ENCODE results near the gene ZNF385D. TPM values are rescaled to one million over a fixed set of nuclear protein-coding genes. Genes with fewer than 3 reads are reported as not detected.

Gene ZNF385D
- total RNA-seq, 1 experiment from 2014 or later, result 5.9 TPM

GRCh38 chr3:21704796-21705195, 46.2 kb downstream of the ZNF385D start:
- Histone ChIP-seq H3K9me3 (ENCODE audit: low read length) (0 out of 2 replicates have a peak, but pooled peaks cover 5% of the 10 kb centered on the region), H3K27me3 (ENCODE audit: low read length) (no peaks in the 10 kb centered on the region), H3K4me1 (ENCODE audit: insufficient read depth, low read length) (peaks cover 24% of the 10 kb centered on the region), H3K4me2 (ENCODE audit: low read length) (no peak overlapping the region), H3K9me2 (replicated peaks; ENCODE audit: low read length) (no peaks in the 10 kb centered on the region), H3K4me3 (ENCODE audit: low read length) (no peak overlapping the region), H2AFZ (ENCODE audit: low read length) (no peak overlapping the region), H3K27ac (ENCODE audit: low read length) (peak overlapping the region; percentile 92), H3K79me2 (ENCODE audit: low read length) (no peaks in the 10 kb centered on the region), H4K20me1 (ENCODE audit: low read length) (no peaks in the 10 kb centered on the region), H3F3A (ENCODE audit: low read length, unreplicated experiment) (no peaks in the 10 kb centered on the region), H3K36me3 (ENCODE audit: low read depth, low read length) (peaks cover 10% of the 10 kb centered on the region), H3K9ac (ENCODE audit: low read length) (peak overlapping the region; percentile 55)
- ChIA-PET POLR2A (ENCODE audit: unreplicated experiment) (interaction anchor here (0.6 kb wide), 1 partner anchor 188 kb away, joined by 3 read pairs; no protein-coding TSS in a partner anchor), CTCF (no interaction called here)
- BruUV-seq (replicated peaks), result no TSS peak
- intact Hi-C loops (cut with micrococcal nuclease), result loop anchor here (2.0 to 5.0 kb wide), 2 partner anchors 46 to 132 kb away; partner anchors contain the start of gene ZNF385D
- ATAC-seq (no peak), DNase-seq (no peak)
- TF ChIP-seq EZH2phosphoT487 (IDR thresholded peaks at IDR 0.05; ENCODE audit: borderline replicate concordance, low read length) (no peak), EZH2 (IDR thresholded peaks at IDR 0.05; ENCODE audit: low read length, unreplicated experiment) (no peak), CTCF (conservative IDR thresholded peaks at IDR 0.05; ENCODE audit: low read depth, low read length) (no peak)

GRCh38 chr3:21703291-21703690, 47.7 kb downstream of the ZNF385D start:
- TF ChIP-seq CTCF (conservative IDR thresholded peaks at IDR 0.05; ENCODE audit: low read depth, low read length) (no peak), EZH2phosphoT487 (IDR thresholded peaks at IDR 0.05; ENCODE audit: borderline replicate concordance, low read length) (no peak), EZH2 (IDR thresholded peaks at IDR 0.05; ENCODE audit: low read length, unreplicated experiment) (no peak)
- H3K4me1 ChIP-seq (ENCODE audit: insufficient read depth, low read length), result peaks cover 24% of the 10 kb centered on the region
- no peak overlapping the region for H3K4me2 ChIP-seq (ENCODE audit: low read length)
- no peaks in the 10 kb centered on the region for H3K27me3 ChIP-seq (ENCODE audit: low read length)
- no TSS peak for BruUV-seq (replicated peaks)
- no peaks in the 10 kb centered on the region for H3K79me2 ChIP-seq (ENCODE audit: low read length)
- H3K9ac ChIP-seq (ENCODE audit: low read length), result no peak overlapping the region
- intact Hi-C loops (cut with micrococcal nuclease), result no loop called here
- no peaks in the 10 kb centered on the region for H3F3A ChIP-seq (ENCODE audit: low read length, unreplicated experiment)
- no peak overlapping the region for H3K4me3 ChIP-seq (ENCODE audit: low read length)
- no peaks in the 10 kb centered on the region for H4K20me1 ChIP-seq (ENCODE audit: low read length)
- ATAC-seq, result no peak
- 0 out of 2 replicates have a peak, but pooled peaks cover 5% of the 10 kb centered on the region for H3K9me3 ChIP-seq (ENCODE audit: low read length)
- ChIA-PET CTCF (no interaction called here), POLR2A (ENCODE audit: unreplicated experiment) (no interaction called here)
- no peaks in the 10 kb centered on the region for H3K9me2 ChIP-seq (replicated peaks; ENCODE audit: low read length)
- H2AFZ ChIP-seq (ENCODE audit: low read length), result no peak overlapping the region
- H3K36me3 ChIP-seq (ENCODE audit: low read depth, low read length), result peaks cover 10% of the 10 kb centered on the region
- no peak overlapping the region for H3K27ac ChIP-seq (ENCODE audit: low read length)
- DNase-seq, result no peak

- Histone ChIP-seq H3K4me2 (ENCODE audit: low read length) (no peak overlapping the region), H3K27me3 (ENCODE audit: low read length) (no peaks in the 10 kb centered on the region), H3K27ac (ENCODE audit: low read length) (0 out of 2 replicates have a peak overlapping the region, but pooled peaks have one; percentile 4), H4K20me1 (ENCODE audit: low read length) (no peaks in the 10 kb centered on the region), H3K9me3 (ENCODE audit: low read length) (no peaks in the 10 kb centered on the region), H3K9me2 (replicated peaks; ENCODE audit: low read length) (no peaks in the 10 kb centered on the region), H3F3A (ENCODE audit: low read length, unreplicated experiment) (no peaks in the 10 kb centered on the region), H3K79me2 (ENCODE audit: low read length) (no peaks in the 10 kb centered on the region), H2AFZ (ENCODE audit: low read length) (no peak overlapping the region), H3K4me3 (ENCODE audit: low read length) (no peak overlapping the region), H3K36me3 (ENCODE audit: low read depth, low read length) (no peaks in the 10 kb centered on the region; the same call in 1 of the 2 replicates), H3K4me1 (ENCODE audit: insufficient read depth, low read length) (peaks cover 14% of the 10 kb centered on the region; the same call in 1 of the 2 replicates), H3K9ac (ENCODE audit: low read length) (no peak overlapping the region)
- intact Hi-C loops (cut with micrococcal nuclease), result no loop called here
- ATAC-seq (peak; percentile 67), DNase-seq (peak; percentile 48)
- BruUV-seq (replicated peaks), result no TSS peak
- ChIA-PET POLR2A (ENCODE audit: unreplicated experiment) (no interaction called here), CTCF (no interaction called here)
- TF ChIP-seq CTCF (conservative IDR thresholded peaks at IDR 0.05; ENCODE audit: low read depth, low read length) (no peak), EZH2 (IDR thresholded peaks at IDR 0.05; ENCODE audit: low read length, unreplicated experiment) (no peak), EZH2phosphoT487 (IDR thresholded peaks at IDR 0.05; ENCODE audit: borderline replicate concordance, low read length) (no peak)
These were observed 53.3 kb downstream of the ZNF385D start for GRCh38 chr3:21697707-21698106.

All from PC-3 (cell line).